ENCODE results near the gene TMX2. TPM values are rescaled to one million over a fixed set of nuclear protein-coding genes. Genes with fewer than 3 reads are reported as not detected.
A peak's percentile ranks its signal among the peaks of the same experiment; 100 is the strongest.

Gene TMX2
- total and polyA plus RNA-seq, 2 experiments from 2014 or later, result 104 to 129 TPM

- peaks cover 7% of the 10 kb centered on the region for H4K20me1 ChIP-seq (ENCODE audit: insufficient read depth, poor library complexity, severe bottlenecking)
- H3K9me2 ChIP-seq (replicated peaks; ENCODE audit: insufficient read depth), result no peaks in the 10 kb centered on the region
- no peaks in the 10 kb centered on the region for H3K36me3 ChIP-seq (replicated peaks; ENCODE audit: insufficient read depth, low read depth)
- TF ChIP-seq CTCF (IDR thresholded peaks at IDR 0.05; ENCODE audit: poor library complexity) (no peak), EZH2 (IDR thresholded peaks at IDR 0.05; ENCODE audit: borderline replicate concordance) (no peak), EZH2phosphoT487 (IDR thresholded peaks at IDR 0.05; ENCODE audit: low read depth, severe bottlenecking, unreplicated experiment) (no peak)
- peak overlapping the region; percentile 60 for H2AFZ ChIP-seq
- peaks cover 36% of the 10 kb centered on the region for H3K79me2 ChIP-seq
- peak overlapping the region; percentile 95 for H3K27ac ChIP-seq
- H3K9me3 ChIP-seq (ENCODE audit: low read depth), result no peaks in the 10 kb centered on the region
- WGBS (ENCODE audit: low lambda C conversion rate, missing lambda C conversion rate), result under 1% methylated on average over 27 of the region's 29 CpGs
- no peaks in the 10 kb centered on the region for H3K27me3 ChIP-seq
- peak; percentile 98 for DNase-seq (ENCODE audit: low spot score)
- peaks cover 9% of the 10 kb centered on the region for H3K4me1 ChIP-seq (ENCODE audit: insufficient read depth)
- H3K4me3 ChIP-seq, result peak overlapping the region; percentile 34
- peak overlapping the region; percentile 80 for H3K4me2 ChIP-seq
These were observed 45.2 kb upstream of the TMX2 start for GRCh38 chr11:57667117-57667735.

- no peak for TF ChIP-seq EZH2 (IDR thresholded peaks at IDR 0.05; ENCODE audit: borderline replicate concordance)
- peak; percentile 37 for TF ChIP-seq CTCF (IDR thresholded peaks at IDR 0.05; ENCODE audit: poor library complexity)
- TF ChIP-seq EZH2phosphoT487 (IDR thresholded peaks at IDR 0.05; ENCODE audit: low read depth, severe bottlenecking, unreplicated experiment), result no peak
- WGBS (ENCODE audit: low lambda C conversion rate, missing lambda C conversion rate), result under 1% methylated on average over 72 of the region's 96 CpGs
- Histone ChIP-seq H3K27me3 (no peaks in the 10 kb centered on the region), H3K9me3 (ENCODE audit: low read depth) (no peaks in the 10 kb centered on the region), H3K36me3 (replicated peaks; ENCODE audit: insufficient read depth, low read depth) (no peaks in the 10 kb centered on the region), H3K27ac (peak within 1 kb of the TSS; percentile 97), H3K4me2 (peak within 1 kb of the TSS; percentile 80), H3K9me2 (replicated peaks; ENCODE audit: insufficient read depth) (no peaks in the 10 kb centered on the region), H4K20me1 (ENCODE audit: insufficient read depth, poor library complexity, severe bottlenecking) (peaks cover 10% of the 10 kb centered on the region), H2AFZ (peak within 1 kb of the TSS; percentile 70), H3K79me2 (peaks cover 43% of the 10 kb centered on the region), H3K4me1 (ENCODE audit: insufficient read depth) (peaks cover 9% of the 10 kb centered on the region), H3K4me3 (peak within 1 kb of the TSS; percentile 94)
- peak; percentile 99 for DNase-seq (ENCODE audit: low spot score)
These were observed 44.5 kb upstream of the TMX2 start, which contains the start of gene ZDHHC5 for GRCh38 chr11:57667736-57668433. Gene ZDHHC5 (plus strand): TSS chr11:57668114. CDS start chr11:57673091, 4,977 bp downstream.

- Histone ChIP-seq H3K27ac (peak overlapping the region; percentile 97), H3K79me2 (peaks cover 48% of the 10 kb centered on the region), H3K9me3 (ENCODE audit: low read depth) (no peaks in the 10 kb centered on the region), H3K4me2 (peak overlapping the region; percentile 79), H3K4me3 (peak overlapping the region; percentile 94), H3K36me3 (replicated peaks; ENCODE audit: insufficient read depth, low read depth) (no peaks in the 10 kb centered on the region), H3K27me3 (no peaks in the 10 kb centered on the region), H3K4me1 (ENCODE audit: insufficient read depth) (peaks cover 9% of the 10 kb centered on the region), H2AFZ (peak overlapping the region; percentile 70), H3K9me2 (replicated peaks; ENCODE audit: insufficient read depth) (no peaks in the 10 kb centered on the region), H4K20me1 (ENCODE audit: insufficient read depth, poor library complexity, severe bottlenecking) (peaks cover 12% of the 10 kb centered on the region)
- 2% methylated on average over 18 of the region's 31 CpGs for WGBS (ENCODE audit: low lambda C conversion rate, missing lambda C conversion rate)
- DNase-seq (ENCODE audit: low spot score), result no peak
- no peak for TF ChIP-seq EZH2 (IDR thresholded peaks at IDR 0.05; ENCODE audit: borderline replicate concordance)
- TF ChIP-seq CTCF (IDR thresholded peaks at IDR 0.05; ENCODE audit: poor library complexity), result no peak
- no peak for TF ChIP-seq EZH2phosphoT487 (IDR thresholded peaks at IDR 0.05; ENCODE audit: low read depth, severe bottlenecking, unreplicated experiment)
These were observed 44.0 kb upstream of the TMX2 start for GRCh38 chr11:57668434-57668782.

Measured in hepatocyte (in vitro differentiated cells).